HG03520 (cell line): ENCODE results near the gene PLCG2.

ENCODE experiments used
- ATAC-seq: cut with Tn5 transposase; IDR thresholded peaks from one replicate; pipeline ENCODE4 v1.9.1; 2021; ENCODE audit warnings: mild to moderate bottlenecking, moderate library complexity; ENCODE audit not compliant: unreplicated experiment

PLCG2 gene

DNA sequence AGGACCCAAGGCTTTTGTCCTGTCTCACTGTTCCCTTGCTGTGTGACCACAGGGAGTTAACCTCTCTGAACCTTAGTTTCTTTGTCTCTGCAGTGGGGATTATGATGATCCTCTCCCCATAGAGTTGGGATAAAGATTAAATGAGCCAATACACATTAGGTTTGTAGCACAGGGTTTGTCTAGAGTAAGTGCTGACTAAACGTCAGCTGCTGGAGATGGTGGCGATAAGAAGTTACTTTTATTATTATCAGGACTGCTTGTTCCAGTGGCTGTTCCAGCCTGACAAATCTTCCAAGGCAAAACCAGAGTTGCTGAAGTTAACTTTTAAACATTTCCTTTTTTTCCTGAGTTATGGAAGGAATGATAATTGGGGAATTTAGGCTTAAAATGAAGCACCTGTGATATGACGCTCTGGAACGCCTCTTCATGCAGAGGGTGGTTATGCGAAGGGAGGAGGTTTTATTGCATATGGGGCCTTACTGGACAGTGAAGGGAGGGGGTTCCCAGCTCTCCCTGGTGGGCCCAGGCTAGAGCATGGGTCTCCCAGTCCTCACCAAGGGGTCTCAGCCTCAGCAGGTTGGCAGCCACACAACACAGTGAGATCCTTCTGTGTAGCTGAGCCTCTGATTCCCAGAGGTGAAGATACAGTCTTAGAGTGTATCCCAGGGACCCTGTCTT, 35.8 kb downstream of the PLCG2 start:
- no peak for ATAC-seq

- no peak for ATAC-seq
Observed at GRCh38 chr16:81815429-81815766, 36.3 kb downstream of the PLCG2 start.

DNA sequence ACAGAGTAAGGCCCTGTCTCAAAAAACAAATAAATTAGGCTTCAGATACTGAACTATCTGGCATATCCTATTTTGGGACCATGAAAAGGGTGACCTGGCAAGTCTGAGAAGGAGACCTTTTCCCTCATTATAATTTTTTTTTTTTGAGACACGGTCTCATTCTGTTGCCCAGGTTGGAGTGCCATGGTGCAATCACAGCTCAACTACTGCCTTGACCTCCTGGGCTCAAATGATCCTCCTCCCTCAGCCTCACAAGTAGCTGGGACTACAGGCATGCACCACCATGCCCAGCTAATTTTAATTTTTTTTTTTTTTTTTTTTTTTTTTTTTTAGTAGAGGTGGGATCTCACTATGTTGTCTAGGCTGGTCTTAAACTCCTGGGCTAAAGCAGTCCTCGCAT, 37.3 kb downstream of the PLCG2 start:
- ATAC-seq: no peak

- no peak for ATAC-seq
Observed at GRCh38 chr16:81816793-81817210, 37.7 kb downstream of the PLCG2 start.

DNA sequence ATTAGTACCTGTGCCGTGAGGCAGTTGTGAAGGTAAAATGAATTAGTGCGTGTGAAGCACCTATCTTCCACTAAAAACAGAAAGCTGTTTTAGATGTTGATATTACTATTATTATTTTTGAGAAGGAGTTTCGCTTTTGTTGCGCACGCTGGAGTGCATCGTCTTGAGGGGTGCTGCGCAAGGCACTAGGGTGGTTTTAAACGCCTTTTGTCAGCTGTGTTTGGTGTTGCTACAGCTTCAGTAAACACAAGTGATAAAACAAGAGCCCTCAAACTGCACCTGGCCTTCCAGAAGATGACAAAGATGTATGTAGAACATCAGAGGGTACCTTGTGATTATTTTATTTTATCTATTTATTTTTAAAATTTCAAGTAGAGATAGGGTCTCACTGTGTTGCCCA, 38.2 kb downstream of the PLCG2 start:
- ATAC-seq: no peak

- no peak for ATAC-seq
Observed at GRCh38 chr16:81817789-81818567, 38.9 kb downstream of the PLCG2 start.

DNA sequence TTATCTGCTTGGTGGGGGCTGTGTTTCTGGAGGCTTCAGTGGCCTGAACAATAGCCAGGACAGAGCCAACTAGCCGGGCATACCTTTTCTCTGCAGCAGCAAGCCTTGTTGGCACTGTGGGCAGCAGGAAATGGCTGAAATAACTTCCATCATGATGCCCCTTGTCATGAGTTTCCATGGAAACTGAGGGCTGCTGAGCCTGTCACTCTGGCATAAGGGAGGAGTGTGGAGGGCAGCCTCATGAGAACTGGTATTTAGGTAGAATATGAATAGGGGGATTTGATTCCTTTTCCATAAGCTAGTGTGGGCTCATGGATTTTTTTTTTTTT, 39.4 kb downstream of the PLCG2 start:
- no peak for ATAC-seq

DNA sequence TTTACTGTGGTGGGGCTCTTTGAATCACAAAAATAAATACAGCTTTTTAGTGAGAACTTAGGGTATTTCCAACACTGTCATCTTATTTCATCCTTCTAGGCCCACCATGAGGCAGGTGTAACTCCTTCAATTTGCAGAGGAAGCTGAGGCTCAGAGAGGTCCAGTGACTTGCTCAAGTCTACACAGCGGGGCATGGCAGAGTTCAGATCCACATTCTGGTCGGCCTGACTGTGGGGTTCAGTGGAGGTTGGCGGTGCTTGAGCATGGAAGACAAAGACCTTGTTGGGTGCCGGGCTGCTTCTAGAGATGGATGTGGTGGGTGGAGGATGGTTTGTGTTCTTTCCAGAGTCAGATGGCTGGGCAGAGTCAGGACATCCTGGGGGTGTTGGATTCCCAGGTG, 39.8 kb downstream of the PLCG2 start:
- no peak for ATAC-seq

DNA sequence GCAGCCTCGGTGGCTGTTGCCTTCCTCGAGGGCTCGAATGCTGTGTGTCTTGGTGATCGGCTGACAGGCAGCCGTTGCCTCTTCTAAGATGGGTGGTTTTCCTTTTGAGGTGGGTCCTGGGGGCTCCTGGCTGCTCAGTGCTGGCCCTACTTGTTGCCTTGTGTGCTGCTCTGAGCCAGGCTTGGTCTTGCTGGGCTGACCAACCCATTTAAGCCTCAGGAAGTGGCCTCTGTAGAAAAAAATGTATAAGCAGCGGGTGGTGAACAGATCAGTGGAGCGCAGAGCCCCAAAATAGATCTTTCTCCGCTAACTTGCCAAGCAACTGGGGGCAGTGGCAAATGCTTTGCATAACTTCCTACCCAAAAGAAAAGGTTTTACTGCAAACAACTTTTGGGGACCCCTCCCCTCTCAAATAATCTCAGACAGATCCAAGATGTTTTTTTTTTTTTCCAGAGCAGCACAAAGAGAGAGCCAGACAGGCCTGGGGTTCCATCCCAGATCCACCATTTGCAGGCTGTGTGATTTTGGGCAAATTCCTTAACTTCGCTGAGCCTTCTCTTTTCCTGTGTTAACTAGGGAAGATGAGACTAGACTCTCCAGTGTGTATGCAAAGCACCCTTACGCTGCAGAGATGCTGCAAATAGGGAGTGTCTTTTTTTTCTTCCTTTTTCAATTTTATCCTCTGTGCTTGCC, 42.5 kb downstream of the PLCG2 start:
- peak; percentile 34 for ATAC-seq

DNA sequence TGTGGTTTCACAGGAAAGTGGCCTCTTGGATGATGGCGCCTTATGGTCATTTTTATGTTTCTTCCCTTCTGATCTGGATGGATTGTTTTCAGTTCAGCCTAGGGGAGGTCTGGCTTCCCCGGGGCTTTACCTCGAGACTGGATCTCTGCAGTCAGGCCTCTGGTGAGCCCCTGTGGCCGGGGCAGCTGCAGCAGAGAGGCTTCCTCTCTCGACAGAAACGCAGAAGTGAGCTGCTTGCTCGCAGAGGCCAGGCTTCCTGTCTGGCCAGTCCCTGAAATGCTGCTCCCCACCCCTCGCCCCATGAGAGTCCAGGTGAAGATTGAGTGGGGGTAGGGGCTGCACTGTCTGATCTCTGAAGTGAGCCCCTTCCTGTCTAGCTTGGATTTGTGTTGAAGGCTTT, 44.0 kb downstream of the PLCG2 start:
- no peak for ATAC-seq

DNA sequence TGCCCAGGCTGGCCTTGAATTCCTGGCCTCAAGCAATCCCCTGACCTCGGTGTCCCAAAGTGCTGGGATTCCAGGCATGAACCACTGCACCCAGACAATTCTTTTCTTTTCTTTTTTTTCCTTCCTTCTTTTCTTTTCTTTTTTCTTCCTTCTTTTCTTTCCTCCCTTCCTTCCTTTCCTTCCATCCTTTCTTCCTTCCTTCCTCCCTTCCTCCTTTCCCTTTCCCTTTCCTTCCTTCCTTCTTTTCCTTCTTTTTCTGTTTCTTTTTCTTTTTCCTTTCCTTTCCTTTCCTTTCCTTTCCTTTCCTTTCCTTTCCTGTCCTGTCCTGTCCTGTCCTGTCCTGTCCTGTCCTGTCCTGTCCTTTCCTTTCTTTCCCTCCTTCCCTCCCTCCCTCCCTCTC, 44.6 kb downstream of the PLCG2 start:
- no peak for ATAC-seq

DNA sequence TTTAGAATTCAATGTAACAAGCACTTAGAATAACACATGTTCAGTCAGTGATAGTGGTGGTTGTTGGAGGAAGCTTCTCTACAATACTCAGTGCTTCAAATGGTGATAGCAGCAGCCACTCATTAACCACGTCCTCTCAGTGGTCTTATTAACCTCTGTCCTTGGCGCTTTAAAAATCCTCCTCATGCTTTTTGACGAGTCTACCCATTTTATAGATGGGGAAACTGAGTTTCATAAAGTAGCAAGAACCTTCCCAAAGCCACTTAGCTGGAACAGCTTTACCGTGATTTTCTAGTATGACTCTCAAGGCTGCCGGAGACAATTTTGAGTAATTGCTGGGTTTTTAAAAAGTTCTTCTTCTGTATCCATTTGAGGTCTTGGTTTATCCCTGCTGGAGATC, 47.4 kb downstream of the PLCG2 start:
- ATAC-seq: no peak

GRCh38 chr16:81830845-81831540, 51.9 kb downstream of the PLCG2 start:
- ATAC-seq: no peak

DNA sequence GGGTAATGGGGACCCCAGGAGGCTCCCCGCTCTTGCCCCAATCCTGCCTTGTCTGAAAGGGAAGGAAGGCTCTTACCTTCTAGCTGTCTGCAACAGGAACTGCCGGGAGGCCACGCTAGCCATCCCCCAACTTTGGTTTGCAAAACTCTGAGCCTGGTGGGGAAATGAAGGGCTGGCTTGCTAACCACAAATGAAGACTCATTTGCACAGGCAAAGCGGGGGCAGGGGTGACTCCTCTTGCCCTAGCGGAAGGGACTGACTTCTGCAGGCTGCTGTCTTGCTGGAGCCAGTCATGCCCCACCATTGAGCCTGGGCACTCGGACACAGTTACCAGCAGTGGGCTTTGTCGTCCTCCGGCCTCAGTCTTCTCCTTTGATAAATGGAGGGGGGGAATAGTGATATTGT, 52.6 kb downstream of the PLCG2 start:
- ATAC-seq: peak; percentile 49

DNA sequence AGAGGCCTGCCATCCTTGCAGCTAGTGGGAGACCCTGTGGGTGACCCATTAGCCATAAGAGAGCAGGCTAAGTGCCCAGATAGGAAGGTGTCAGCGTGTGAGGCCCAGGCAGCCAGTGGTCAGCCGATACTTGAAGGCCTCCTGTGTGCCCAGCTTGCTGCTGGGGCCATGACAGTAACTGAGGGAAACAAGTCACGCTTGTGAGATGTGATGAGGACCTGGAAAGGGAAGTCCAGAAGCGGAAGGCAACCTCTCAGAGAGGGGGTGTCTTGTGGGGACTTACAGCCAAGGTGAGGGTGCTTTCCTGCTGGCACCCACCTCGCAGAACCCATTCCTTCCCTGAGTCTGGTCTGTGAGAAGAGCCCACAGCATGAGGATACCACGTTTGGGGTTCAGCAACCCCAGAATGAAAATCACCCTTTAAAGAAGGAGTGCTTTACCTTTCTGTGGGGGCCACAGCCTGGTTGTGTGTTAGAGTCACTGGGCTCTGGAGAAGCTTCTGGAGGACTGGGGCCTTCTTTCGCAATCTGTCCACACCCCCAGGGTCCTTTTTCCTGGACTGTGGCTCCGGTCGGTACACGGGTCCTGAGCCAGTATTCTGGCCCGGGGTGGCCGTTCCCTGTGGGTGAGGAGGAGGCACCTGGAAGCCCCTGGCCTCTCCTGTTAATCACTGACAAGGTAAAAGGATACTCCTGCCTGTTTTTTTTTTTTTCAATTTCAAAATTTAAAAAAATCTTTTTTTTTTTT, 53.9 kb downstream of the PLCG2 start:
- ATAC-seq: no peak

DNA sequence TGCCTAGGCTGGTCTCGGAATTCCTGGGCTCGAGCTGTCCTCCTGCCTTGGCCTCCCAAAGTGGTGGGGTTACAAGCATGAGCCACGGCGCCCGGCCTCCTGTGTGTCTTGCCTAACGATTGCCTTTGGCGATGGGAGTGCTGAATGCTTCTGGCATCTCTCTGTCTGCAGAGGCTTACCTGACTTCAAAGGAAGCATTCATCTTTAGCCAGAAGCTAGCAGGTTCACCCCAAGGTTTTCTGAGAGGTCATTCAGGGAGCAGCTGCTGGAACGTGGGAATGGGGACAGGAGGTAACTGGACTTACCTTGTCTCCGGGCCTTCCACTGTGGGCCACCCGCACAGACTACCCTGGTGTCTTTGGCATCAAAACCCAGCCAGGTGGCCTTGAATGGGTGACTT, 54.7 kb downstream of the PLCG2 start:
- ATAC-seq: no peak

DNA sequence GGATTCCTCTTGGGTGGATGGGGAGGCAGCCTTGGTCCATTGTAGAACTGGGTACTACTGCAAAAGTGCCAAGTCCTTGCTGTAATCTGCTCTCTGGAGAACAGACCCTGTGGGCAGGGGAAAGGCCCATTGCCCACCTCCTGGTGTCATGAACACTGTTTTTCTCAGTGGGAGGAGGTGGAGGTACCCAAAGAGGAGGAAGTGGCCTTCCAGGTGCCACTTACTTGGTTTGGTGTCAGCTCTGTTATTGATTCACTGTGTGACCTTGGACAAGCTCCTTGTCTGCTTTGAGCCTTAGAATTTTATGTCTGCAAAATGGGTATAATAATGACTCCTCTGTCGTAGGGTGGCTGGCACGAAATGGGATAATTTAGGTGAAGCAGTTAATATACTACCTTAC, 55.8 kb downstream of the PLCG2 start:
- no peak for ATAC-seq

GRCh38 chr16:81836279-81837054, 57.4 kb downstream of the PLCG2 start:
- peak; percentile 67 for ATAC-seq

DNA sequence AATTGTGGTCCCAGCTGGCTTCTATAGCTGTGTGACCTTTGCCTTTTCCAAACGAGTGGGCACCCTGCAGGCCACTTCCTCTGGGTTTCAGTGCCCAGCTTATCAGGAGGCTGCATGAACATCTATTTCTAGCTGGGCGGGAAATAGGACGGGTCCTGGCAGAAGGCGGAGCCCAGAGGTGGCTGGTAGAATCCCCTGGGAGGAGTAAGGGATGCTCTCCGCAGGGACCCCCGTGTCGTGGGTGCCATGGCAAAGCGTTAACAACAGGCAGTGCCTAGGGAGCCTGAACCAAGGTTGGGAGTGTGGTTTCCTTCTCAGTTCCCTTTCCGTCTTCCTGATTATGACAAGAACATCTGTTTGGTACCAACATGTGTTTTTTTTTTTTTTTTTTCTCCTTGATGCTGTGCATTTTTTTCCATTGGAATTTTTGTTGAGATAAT, 58.2 kb downstream of the PLCG2 start:
- no peak for ATAC-seq

- ATAC-seq: peak; percentile 31
Observed at GRCh38 chr16:81838794-81839193, 59.7 kb downstream of the PLCG2 start.
